ENCODE results near the gene CHST8.

CHST8 gene

DNA sequence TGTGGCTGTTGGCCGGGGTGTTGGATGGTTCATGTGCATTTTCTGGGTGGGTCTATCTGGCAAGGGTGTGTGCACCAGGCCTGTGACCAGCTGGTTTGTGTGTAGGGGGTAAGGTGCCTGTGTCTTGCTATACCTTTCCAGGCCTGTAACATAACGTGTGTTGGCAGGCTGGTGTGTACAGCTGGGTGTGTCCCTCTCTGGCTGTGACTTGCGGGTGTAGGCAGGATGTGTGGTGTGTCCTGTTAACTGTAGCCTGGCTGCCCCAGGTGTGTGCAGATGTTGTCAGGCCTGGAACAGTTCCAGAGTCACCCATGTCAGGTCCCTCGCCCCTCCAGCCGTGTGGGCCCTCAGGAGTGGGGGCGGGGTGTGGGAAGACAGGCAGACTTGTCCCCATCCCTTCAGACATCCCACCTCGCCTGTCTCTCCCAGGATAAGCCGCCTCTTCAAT, 184.7 kb downstream of the CHST8 start:
- Histone ChIP-seq H3K27ac (ENCODE audit: low read length) (no peak overlapping the region), H3K4me1 (ENCODE audit: insufficient read depth, low read length) (no peaks in the 10 kb centered on the region), H3K4me3 (ENCODE audit: low read depth in 1 of 2, low read length in 2 of 2) (no peak overlapping the region), H3K9ac (ENCODE audit: low read depth, low read length) (no peak overlapping the region), H3K9me3 (ENCODE audit: insufficient read depth, low read length, severe bottlenecking) (no peaks in the 10 kb centered on the region), H3K36me3 (ENCODE audit: insufficient read depth, low read length) (no peaks in the 10 kb centered on the region), H2AFZ (ENCODE audit: low read depth, low read length) (no peak overlapping the region), H3K27me3 (ENCODE audit: insufficient read depth, low read length, poor library complexity) (no peaks in the 10 kb centered on the region), H4K20me1 (ENCODE audit: insufficient read depth, low read length) (peaks cover 10% of the 10 kb centered on the region; the same call in 1 of the 2 replicates), H3K79me2 (ENCODE audit: insufficient read depth, low read length) (no peaks in the 10 kb centered on the region), H3K4me2 (ENCODE audit: insufficient read depth, low read length) (no peak overlapping the region)
- TF ChIP-seq EZH2 (IDR thresholded peaks at IDR 0.05; ENCODE audit: borderline replicate concordance, low read depth, low read length, severe bottlenecking) = no peak
- TF ChIP-seq, protein P1, sequence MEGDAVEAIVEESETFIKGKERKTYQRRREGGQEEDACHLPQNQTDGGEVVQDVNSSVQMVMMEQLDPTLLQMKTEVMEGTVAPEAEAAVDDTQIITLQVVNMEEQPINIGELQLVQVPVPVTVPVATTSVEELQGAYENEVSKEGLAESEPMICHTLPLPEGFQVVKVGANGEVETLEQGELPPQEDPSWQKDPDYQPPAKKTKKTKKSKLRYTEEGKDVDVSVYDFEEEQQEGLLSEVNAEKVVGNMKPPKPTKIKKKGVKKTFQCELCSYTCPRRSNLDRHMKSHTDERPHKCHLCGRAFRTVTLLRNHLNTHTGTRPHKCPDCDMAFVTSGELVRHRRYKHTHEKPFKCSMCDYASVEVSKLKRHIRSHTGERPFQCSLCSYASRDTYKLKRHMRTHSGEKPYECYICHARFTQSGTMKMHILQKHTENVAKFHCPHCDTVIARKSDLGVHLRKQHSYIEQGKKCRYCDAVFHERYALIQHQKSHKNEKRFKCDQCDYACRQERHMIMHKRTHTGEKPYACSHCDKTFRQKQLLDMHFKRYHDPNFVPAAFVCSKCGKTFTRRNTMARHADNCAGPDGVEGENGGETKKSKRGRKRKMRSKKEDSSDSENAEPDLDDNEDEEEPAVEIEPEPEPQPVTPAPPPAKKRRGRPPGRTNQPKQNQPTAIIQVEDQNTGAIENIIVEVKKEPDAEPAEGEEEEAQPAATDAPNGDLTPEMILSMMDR (IDR thresholded peaks at IDR 0.05; ENCODE audit: borderline replicate concordance, extremely low read depth, low read length, poor library complexity, severe bottlenecking) = no peak
- ATAC-seq (ENCODE audit: insufficient read depth, low read depth) (no peak), DNase-seq (no peak)

DNA sequence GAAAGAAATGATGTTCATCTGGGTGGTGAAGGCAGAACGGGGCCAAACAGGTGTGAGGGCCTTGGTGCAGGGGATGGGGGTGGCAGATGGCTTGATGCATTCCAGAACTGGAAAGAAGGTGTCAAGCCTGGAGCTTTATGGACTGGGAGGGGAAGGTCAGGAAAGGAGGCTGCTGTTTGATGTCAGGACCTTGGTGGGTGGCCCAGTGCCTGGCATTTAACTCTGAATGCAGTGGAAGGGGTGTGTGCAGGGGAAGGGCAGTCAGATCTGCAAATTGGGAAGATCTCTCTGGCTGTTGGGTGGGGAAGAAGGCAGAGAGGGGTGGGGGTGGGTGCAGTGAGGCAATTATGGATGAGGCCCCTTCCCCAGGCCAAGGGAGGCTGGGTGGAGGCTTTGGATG, 186.6 kb downstream of the CHST8 start:
- no peaks in the 10 kb centered on the region for H3K27me3 ChIP-seq (ENCODE audit: insufficient read depth, low read length, poor library complexity)
- H3K4me1 ChIP-seq (ENCODE audit: insufficient read depth, low read length) = no peaks in the 10 kb centered on the region
- ATAC-seq (ENCODE audit: insufficient read depth, low read depth) = no peak
- H3K9me3 ChIP-seq (ENCODE audit: insufficient read depth, low read length, severe bottlenecking) = no peaks in the 10 kb centered on the region
- no peaks in the 10 kb centered on the region for H3K36me3 ChIP-seq (ENCODE audit: insufficient read depth, low read length)
- H3K79me2 ChIP-seq (ENCODE audit: insufficient read depth, low read length) = no peaks in the 10 kb centered on the region
- no peak overlapping the region for H3K27ac ChIP-seq (ENCODE audit: low read length)
- H2AFZ ChIP-seq (ENCODE audit: low read depth, low read length) = no peak overlapping the region
- H3K4me3 ChIP-seq (ENCODE audit: low read depth in 1 of 2, low read length in 2 of 2) = no peak overlapping the region
- H3K4me2 ChIP-seq (ENCODE audit: insufficient read depth, low read length) = no peak overlapping the region
- no peak for TF ChIP-seq EZH2 (IDR thresholded peaks at IDR 0.05; ENCODE audit: borderline replicate concordance, low read depth, low read length, severe bottlenecking)
- TF ChIP-seq, protein P1 (IDR thresholded peaks at IDR 0.05; ENCODE audit: borderline replicate concordance, extremely low read depth, low read length, poor library complexity, severe bottlenecking) = no peak
- H4K20me1 ChIP-seq (ENCODE audit: insufficient read depth, low read length) = peaks cover 10% of the 10 kb centered on the region; the same call in 1 of the 2 replicates
- no peak for DNase-seq
- H3K9ac ChIP-seq (ENCODE audit: low read depth, low read length) = no peak overlapping the region

DNA sequence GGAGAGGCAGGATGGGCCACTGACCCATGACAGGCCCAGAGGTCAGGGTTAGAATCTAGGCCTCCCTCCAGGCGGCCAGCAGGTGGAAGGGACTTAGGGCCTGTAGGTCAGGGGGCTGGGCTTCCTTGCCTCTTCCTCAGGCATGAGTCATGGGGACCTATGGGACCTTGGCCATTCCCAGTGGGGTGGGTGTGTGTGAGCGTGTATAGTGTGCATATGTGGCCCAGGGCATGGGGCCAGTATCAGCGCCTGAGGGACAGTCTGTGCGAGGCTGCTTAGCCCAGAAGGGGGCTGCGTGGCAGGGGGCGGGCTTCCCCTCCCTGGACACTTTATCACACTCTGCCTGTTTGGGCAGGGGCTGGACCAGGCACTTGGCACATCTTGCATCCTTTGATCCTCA, 188.2 kb downstream of the CHST8 start:
- no peak overlapping the region for H3K4me2 ChIP-seq (ENCODE audit: insufficient read depth, low read length)
- ATAC-seq (ENCODE audit: insufficient read depth, low read depth) (no peak), DNase-seq (no peak)
- no peaks in the 10 kb centered on the region for H3K36me3 ChIP-seq (ENCODE audit: insufficient read depth, low read length)
- no peaks in the 10 kb centered on the region for H3K9me3 ChIP-seq (ENCODE audit: insufficient read depth, low read length, severe bottlenecking)
- no peaks in the 10 kb centered on the region for H3K4me1 ChIP-seq (ENCODE audit: insufficient read depth, low read length)
- peaks cover 8% of the 10 kb centered on the region; the same call in 1 of the 2 replicates for H4K20me1 ChIP-seq (ENCODE audit: insufficient read depth, low read length)
- no peak overlapping the region for H3K4me3 ChIP-seq (ENCODE audit: low read depth in 1 of 2, low read length in 2 of 2)
- TF ChIP-seq EZH2 (IDR thresholded peaks at IDR 0.05; ENCODE audit: borderline replicate concordance, low read depth, low read length, severe bottlenecking) = no peak
- TF ChIP-seq, protein P1 (IDR thresholded peaks at IDR 0.05; ENCODE audit: borderline replicate concordance, extremely low read depth, low read length, poor library complexity, severe bottlenecking) = no peak
- H3K79me2 ChIP-seq (ENCODE audit: insufficient read depth, low read length) = no peaks in the 10 kb centered on the region
- H3K27me3 ChIP-seq (ENCODE audit: insufficient read depth, low read length, poor library complexity) = no peaks in the 10 kb centered on the region
- H2AFZ ChIP-seq (ENCODE audit: low read depth, low read length) = no peak overlapping the region
- H3K27ac ChIP-seq (ENCODE audit: low read length) = no peak overlapping the region
- no peak overlapping the region for H3K9ac ChIP-seq (ENCODE audit: low read depth, low read length)

DNA sequence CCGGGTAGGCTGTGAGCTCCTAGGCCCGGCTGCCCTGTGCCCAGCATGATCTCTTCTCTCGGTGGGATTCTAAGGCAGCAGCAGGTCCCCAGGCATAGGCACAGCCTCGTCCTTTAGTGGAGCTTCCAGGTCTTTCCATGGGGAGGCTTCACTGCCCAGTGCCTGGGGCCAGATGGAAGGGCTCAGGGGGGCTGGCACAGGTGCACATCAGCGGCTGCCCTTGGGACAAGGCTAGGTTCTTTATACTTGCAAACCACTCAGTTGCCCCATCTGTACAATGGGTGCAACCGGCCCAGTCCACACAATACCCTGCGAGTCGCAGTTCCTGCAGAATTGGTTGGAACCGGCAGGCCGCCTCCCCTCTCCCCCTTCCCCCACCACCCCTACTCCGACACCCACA, 189.1 kb downstream of the CHST8 start:
- no peak overlapping the region for H3K4me3 ChIP-seq (ENCODE audit: low read depth in 1 of 2, low read length in 2 of 2)
- H4K20me1 ChIP-seq (ENCODE audit: insufficient read depth, low read length) = peaks cover 8% of the 10 kb centered on the region; the same call in 1 of the 2 replicates
- H3K27ac ChIP-seq (ENCODE audit: low read length) = no peak overlapping the region
- TF ChIP-seq EZH2 (IDR thresholded peaks at IDR 0.05; ENCODE audit: borderline replicate concordance, low read depth, low read length, severe bottlenecking) = no peak
- TF ChIP-seq, protein P1 (IDR thresholded peaks at IDR 0.05; ENCODE audit: borderline replicate concordance, extremely low read depth, low read length, poor library complexity, severe bottlenecking) = no peak
- no peak overlapping the region for H2AFZ ChIP-seq (ENCODE audit: low read depth, low read length)
- no peak for DNase-seq
- ATAC-seq (ENCODE audit: insufficient read depth, low read depth) = no peak
- no peaks in the 10 kb centered on the region for H3K4me1 ChIP-seq (ENCODE audit: insufficient read depth, low read length)
- H3K9me3 ChIP-seq (ENCODE audit: insufficient read depth, low read length, severe bottlenecking) = no peaks in the 10 kb centered on the region
- no peak overlapping the region for H3K9ac ChIP-seq (ENCODE audit: low read depth, low read length)
- no peaks in the 10 kb centered on the region for H3K27me3 ChIP-seq (ENCODE audit: insufficient read depth, low read length, poor library complexity)
- H3K4me2 ChIP-seq (ENCODE audit: insufficient read depth, low read length) = no peak overlapping the region
- H3K36me3 ChIP-seq (ENCODE audit: insufficient read depth, low read length) = no peaks in the 10 kb centered on the region
- no peaks in the 10 kb centered on the region for H3K79me2 ChIP-seq (ENCODE audit: insufficient read depth, low read length)
